Small intestine (tissue), 7 donors: ENCODE data around the gene BRIP1. TPM values are rescaled to one million over a fixed set of nuclear protein-coding genes. Genes with fewer than 3 reads are reported as not detected.
"Not testable (repeated sequence)": the region's sequence is repeated elsewhere in the genome, so short reads cannot be mapped to it uniquely, and the experiment has no call there.

Experiments
- DNase-seq, 2 donors: peaks; one replicate each; pipeline versions ENCODE4 v3.0.0 to v3.0.0-alpha.2; 2013
- FAIRE-seq: peaks from 2 replicates; lab custom pipeline; 2012; peaks lifted over from hg19 to GRCh38; lab: Jason Lieb, UNC
- H3K27ac ChIP-seq, 3 donors: one replicate each; pipeline ENCODE4 v1.5.1; 2013; ENCODE audit warnings: low read length in 2 of 3, mild to moderate bottlenecking in 2 of 3, control low read depth in 1 of 3, inconsistent platforms in 1 of 3, low read depth in 1 of 3, moderate library complexity in 1 of 3
- H3K27me3 ChIP-seq, 3 donors: one replicate each; pipeline ENCODE4 v1.6.1; 2013; ENCODE audit warnings: low read length in 3 of 3, inconsistent platforms in 1 of 3; ENCODE audit not compliant: control insufficient read depth in 3 of 3, insufficient read depth in 3 of 3
- H3K36me3 ChIP-seq, 3 donors: one replicate each; pipeline ENCODE4 v1.6.1; 2013; ENCODE audit warnings: low read length in 3 of 3, inconsistent platforms in 1 of 3, low read depth in 1 of 3, mild to moderate bottlenecking in 1 of 3, moderate library complexity in 1 of 3; ENCODE audit not compliant: control insufficient read depth in 3 of 3, insufficient read depth in 2 of 3
- H3K4me1 ChIP-seq, 3 donors: one replicate each; pipeline ENCODE4 v1.6.1; 2013; ENCODE audit warnings: low read length in 2 of 3, inconsistent platforms in 1 of 3, low read depth in 1 of 3, mild to moderate bottlenecking in 1 of 3, moderate library complexity in 1 of 3; ENCODE audit not compliant: control insufficient read depth in 3 of 3, insufficient read depth in 2 of 3
- H3K4me3 ChIP-seq, 3 donors: one replicate each; pipeline ENCODE4 v1.5.1; 2013; ENCODE audit warnings: low read length in 3 of 3, control low read depth in 1 of 3, inconsistent platforms in 1 of 3, low read depth in 1 of 3, mild to moderate bottlenecking in 1 of 3, moderate library complexity in 1 of 3
- H3K9me3 ChIP-seq, 2 donors: one replicate each; pipeline ENCODE4 v1.6.1; 2013; ENCODE audit warnings: low read depth in 1 of 2, low read length in 1 of 2; ENCODE audit not compliant: control insufficient read depth in 2 of 2, insufficient read depth in 1 of 2
- WGBS, 3 donors: extraction: QIAGEN DNeasy Blood & Tissue Kit; methylation state at CpG; one replicate each; pipeline ENCODE4 v1.1.7; 2013; 5-methylcytosine and 5-hydroxymethylcytosine counted together
- polyA plus RNA-seq, 4 donors: library from polyadenylated mRNA; stranded (reverse) in 3 of 4; unstranded in 1 of 4; fragments of 200-250 nt in 3 of 4; fragments of 120-200 nt in 1 of 4; gene quantifications; one replicate each; pipeline versions ENCODE4 v1.2.1 to v1.2.3, GENCODE V29; 2013
- donor health status: healthy with polysubstance abuse.
- donor health status: control.
- donor health status: control.
- donor health status: Bipolar disorder and iron deficiency.
- donor health status: healthy.

BRIP1 gene
- polyA plus RNA-seq, 4 donors = 0.27 to 6.4 (median 1.3) TPM

DNA sequence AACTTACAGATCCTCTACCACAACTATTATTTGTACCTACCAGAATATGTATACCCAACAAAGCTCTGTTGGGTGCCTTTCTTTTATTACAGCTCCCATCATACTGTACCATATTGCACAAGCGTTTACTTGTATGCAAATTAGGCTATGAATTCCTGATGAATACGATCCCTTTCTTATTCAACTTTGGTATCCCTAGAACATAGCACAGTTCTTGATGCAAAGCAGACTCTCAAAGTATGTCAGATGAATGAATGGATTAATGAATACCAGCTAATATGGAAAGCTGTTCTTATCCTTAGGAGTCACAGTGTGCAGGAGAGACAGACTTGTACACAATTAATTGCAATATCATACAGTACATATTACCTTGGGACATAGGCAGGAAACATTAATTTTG, 192.6 kb downstream of the BRIP1 start:
- no peak for FAIRE-seq
- 76 to 80% (median 79%) methylated on average over 2 of the region's 2 CpGs for WGBS, 3 donors
- no peaks in the 10 kb centered on the region for H3K36me3 ChIP-seq

DNA sequence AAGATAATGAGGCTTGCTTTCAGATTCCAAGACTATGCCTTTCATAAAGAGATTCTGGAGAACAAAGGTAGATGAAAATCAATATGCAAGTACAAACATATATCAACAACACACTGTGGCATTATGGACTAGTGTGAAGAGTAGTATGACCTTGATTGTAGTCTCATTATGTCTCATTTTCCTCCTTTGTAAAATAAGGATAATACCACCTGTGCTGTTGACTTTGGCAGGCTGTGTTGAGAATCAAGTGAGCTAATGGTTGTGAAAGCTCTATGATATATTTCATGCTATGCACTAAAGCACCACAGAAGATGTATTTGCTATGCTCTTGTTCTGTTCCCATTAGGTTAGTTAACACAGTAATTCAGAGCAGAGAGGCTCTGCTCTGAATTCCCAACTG, 193.8 kb downstream of the BRIP1 start:
- H3K4me3 ChIP-seq = no peak overlapping the region
- FAIRE-seq (no peak), DNase-seq (no peak)
- no peaks in the 10 kb centered on the region for H3K27me3 ChIP-seq
- no peaks in the 10 kb centered on the region for H3K36me3 ChIP-seq
- H3K4me1 ChIP-seq = no peaks in the 10 kb centered on the region
- H3K9me3 ChIP-seq = no peaks in the 10 kb centered on the region
- H3K27ac ChIP-seq = no peak overlapping the region

More for the DNA sequence above, 192.6 kb downstream of the BRIP1 start:
- H3K4me3 ChIP-seq = no peak overlapping the region
- no peaks in the 10 kb centered on the region for H3K9me3 ChIP-seq
- no peak overlapping the region for H3K27ac ChIP-seq
- H3K4me1 ChIP-seq = no peaks in the 10 kb centered on the region
- no peak for DNase-seq
- H3K27me3 ChIP-seq = no peaks in the 10 kb centered on the region

DNA sequence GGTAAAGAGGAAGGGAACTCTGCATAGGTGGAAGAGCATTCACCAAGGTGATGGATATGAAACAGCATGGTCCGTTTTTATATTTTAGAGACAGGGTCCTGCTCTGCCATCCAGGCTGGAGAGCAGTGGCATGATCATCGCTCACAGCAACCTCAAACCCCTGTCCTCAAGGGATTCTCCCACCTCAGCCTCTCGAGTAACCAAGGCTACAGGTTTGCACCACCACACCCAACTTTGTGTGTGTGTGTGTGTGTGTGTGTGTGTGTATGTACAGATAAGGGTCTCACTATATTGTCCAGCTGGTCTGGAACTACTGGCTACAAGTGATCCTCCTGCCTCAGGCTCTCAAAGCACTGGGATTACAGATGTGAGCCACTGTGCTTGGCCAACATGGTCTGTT, 194.8 kb downstream of the BRIP1 start:
- Histone ChIP-seq H3K9me3 (no peaks in the 10 kb centered on the region), H3K36me3 (no peaks in the 10 kb centered on the region), H3K4me3 (no peak overlapping the region), H3K27me3 (no peaks in the 10 kb centered on the region), H3K4me1 (no peaks in the 10 kb centered on the region), H3K27ac (no peak overlapping the region)
- FAIRE-seq (no peak), DNase-seq (no peak)
- WGBS, 3 donors = 81 to 93% (median 87%) methylated on average over 3 of the region's 3 CpGs

DNA sequence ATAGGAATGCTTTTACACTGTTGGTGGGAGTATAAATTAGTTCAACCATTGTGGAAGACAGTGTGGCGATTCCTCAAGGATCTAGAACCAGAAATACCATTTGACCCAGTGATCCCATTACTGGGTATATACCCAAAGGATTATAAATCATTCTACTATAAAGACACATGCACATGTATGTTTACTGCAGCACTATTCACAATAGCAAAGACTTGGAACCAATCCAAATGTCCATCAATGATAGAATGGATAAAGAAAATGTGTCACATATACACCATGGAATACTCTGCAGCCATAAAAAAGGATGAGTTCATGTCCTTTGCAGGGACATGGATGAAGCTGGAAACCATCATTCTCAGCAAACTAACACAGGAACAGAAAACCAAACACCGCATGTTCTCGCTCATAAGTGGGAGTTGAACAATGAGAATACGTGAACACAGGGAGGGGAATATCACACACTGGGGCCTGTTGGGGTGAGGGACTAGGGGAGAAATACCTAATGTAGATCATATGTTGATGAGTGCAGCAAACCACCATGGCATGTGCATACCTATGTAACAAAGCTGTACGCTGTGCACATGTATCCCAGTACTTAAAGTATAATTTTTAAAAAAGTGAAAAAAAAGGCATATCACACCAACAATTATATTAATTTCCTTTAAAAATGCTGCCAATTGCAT, 196.8 kb downstream of the BRIP1 start:
- not testable (repeated sequence) for H3K27ac ChIP-seq, H3K4me1 ChIP-seq, H3K4me3 ChIP-seq, H3K36me3 ChIP-seq, FAIRE-seq, H3K27me3 ChIP-seq, DNase-seq, H3K9me3 ChIP-seq
- 95 to 100% (median 97%) methylated on average over 4 of the region's 5 CpGs for WGBS, 3 donors

DNA sequence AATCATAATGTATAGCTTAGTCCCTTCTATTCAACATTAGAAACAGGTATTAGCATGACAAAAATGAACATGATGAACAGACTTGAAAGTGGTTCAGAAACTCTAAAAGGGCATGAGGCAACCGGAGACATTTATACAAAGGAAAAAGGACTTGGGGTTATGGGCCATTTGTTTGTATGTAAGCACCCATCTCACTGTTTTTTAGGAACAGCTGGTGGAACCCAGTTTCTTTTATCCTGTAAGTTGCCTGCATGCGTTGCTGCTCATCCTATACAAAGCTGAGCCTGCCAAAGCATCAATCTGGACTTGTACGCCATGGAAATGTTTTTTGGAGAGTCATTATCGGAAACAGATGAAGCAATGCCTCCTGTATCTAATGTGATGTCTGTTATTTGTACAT, 200.0 kb downstream of the BRIP1 start:
- no peak for FAIRE-seq
- Histone ChIP-seq H3K4me1 (no peaks in the 10 kb centered on the region), H3K27me3 (no peaks in the 10 kb centered on the region), H3K4me3 (no peak overlapping the region), H3K27ac (no peak overlapping the region), H3K9me3 (no peaks in the 10 kb centered on the region), H3K36me3 (no peaks in the 10 kb centered on the region)
- no peak for DNase-seq
- WGBS, 3 donors = 70 to 81% (median 72%) methylated on average over 4 of the region's 4 CpGs

DNA sequence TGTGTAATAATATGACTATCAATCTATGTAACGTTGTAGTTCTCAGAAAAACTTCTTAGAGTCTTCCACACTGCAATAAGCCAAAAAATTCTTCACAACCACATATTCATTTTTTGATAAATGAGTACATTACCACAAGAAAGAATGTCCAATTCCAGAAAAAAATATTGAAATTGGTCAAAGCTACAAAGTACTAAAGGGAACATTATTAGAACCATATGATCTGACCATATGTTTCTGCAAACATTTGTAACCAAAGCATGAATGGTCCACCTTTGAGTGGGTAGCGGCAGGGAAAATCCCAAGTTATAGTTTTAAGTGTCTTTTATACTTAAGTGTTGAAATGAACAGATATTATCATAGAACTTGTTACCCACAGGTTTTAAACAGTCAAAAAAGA, 200.6 kb downstream of the BRIP1 start:
- H3K27ac ChIP-seq = no peak overlapping the region
- H3K36me3 ChIP-seq = no peaks in the 10 kb centered on the region
- 80 to 85% (median 83%) methylated on average over 2 of the region's 2 CpGs for WGBS, 3 donors
- no peaks in the 10 kb centered on the region for H3K4me1 ChIP-seq
- H3K4me3 ChIP-seq = no peak overlapping the region
- DNase-seq (no peak), FAIRE-seq (no peak)
- no peaks in the 10 kb centered on the region for H3K9me3 ChIP-seq
- H3K27me3 ChIP-seq = no peaks in the 10 kb centered on the region

DNA sequence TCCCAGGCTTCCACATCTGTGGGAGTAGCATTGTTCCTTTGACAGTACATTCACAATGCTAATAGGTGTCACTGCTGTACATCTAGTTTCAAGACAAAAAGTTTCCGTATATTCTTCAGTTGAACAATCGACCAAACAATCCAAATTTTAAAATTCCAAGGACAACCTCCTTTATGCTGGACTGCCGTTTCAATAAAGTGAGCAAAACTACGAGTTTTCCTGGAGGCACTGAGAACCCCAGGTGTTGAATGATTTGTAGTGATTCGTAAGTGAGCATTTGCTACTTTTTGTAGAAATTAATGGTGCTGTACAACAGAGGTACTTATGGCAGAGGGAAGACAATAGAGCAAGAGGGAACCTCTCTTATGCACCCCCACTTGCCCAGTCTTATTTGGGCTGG, 201.1 kb downstream of the BRIP1 start:
- DNase-seq (no peak), FAIRE-seq (no peak)
- no peak overlapping the region for H3K27ac ChIP-seq
- H3K4me3 ChIP-seq = no peak overlapping the region
- H3K9me3 ChIP-seq = no peaks in the 10 kb centered on the region
- no peaks in the 10 kb centered on the region for H3K27me3 ChIP-seq
- 81 to 87% (median 86%) methylated on average over 5 of the region's 5 CpGs for WGBS, 3 donors
- H3K36me3 ChIP-seq = no peaks in the 10 kb centered on the region
- H3K4me1 ChIP-seq = no peaks in the 10 kb centered on the region

DNA sequence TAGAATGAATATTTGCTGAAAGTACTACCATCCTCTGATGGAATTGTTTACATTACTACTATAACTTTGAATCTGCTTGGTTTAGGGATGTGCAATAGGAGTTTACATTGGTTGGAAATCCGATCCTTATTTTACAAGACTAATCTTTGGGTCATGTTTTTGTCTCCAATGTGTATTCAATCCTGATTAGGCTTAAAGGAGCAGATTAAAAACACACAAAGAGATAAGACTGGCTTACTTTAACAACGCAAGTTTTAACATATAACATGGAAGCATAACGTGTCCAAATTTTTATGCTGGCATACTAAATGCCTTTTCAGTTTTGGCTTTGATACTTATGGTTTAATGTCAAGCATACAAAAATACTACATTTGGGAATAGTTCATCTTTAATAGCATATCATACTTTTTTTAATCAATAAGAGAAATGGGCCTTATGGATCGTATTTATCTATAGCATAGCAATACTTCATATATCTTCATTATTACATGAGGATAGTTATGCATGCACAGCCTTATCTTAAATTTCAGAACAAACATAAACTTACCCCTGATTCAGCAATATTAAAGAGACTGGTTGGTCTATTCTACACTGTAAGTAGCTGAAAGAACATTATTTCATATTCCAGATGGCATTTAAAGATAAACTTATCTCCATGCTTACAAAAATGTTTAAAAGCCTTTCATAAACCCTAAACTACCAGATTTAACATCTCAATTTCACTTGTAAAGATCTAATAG, 202.4 kb downstream of the BRIP1 start:
- Histone ChIP-seq H3K9me3 (no peaks in the 10 kb centered on the region), H3K4me1 (no peaks in the 10 kb centered on the region), H3K27me3 (no peaks in the 10 kb centered on the region), H3K27ac (no peak overlapping the region), H3K36me3 (no peaks in the 10 kb centered on the region), H3K4me3 (no peak overlapping the region)
- FAIRE-seq (no peak), DNase-seq (no peak)
- WGBS, 3 donors = 62 to 68% (median 68%) methylated on average over 4 of the region's 4 CpGs
